GM19193 (cell line): ENCODE results near the gene LONRF2.

Experiments used
- POLR2A ChIP-seq: IDR thresholded peaks from 4 replicates; pipeline ENCODE4 v1.6.1; 2011; ENCODE audit not compliant: insufficient read depth, insufficient read length; ENCODE audit errors: extremely low read depth

The LONRF2 gene

GRCh38 chr2:100223502-100223901 is 98.8 kb downstream of the LONRF2 start:
- no peak for TF ChIP-seq POLR2A
